Ascending aorta (tissue), 2 donors: ENCODE results near the gene APC. TPM values are rescaled to one million over a fixed set of nuclear protein-coding genes. Genes with fewer than 3 reads are reported as not detected.
"Not testable (repeated sequence)": the region's sequence is repeated elsewhere in the genome, so short reads cannot be mapped to it uniquely, and the experiment has no call there.

ENCODE experiments used
- DNase-seq, 2 donors: peaks; one replicate each; pipeline ENCODE4 v3.0.0-alpha.2; 2019; ENCODE audit warnings: low spot score in 2 of 2
- H3K27ac ChIP-seq, 2 donors: fragments of 200-600 bp; sonication (generic); one replicate each; pipeline ENCODE4 v1.5.1; 2016 to 2017; ENCODE audit warnings: mild to moderate bottlenecking in 1 of 2
- H3K27me3 ChIP-seq: fragments of 200-600 bp; sonication (generic); one replicate; pipeline ENCODE4 v1.5.1; 2017
- H3K36me3 ChIP-seq, 2 donors: fragments of 200-600 bp; sonication (generic); one replicate each; pipeline ENCODE4 v1.5.1; 2016
- H3K4me1 ChIP-seq, 2 donors: fragments of 200-600 bp; sonication (generic); one replicate each; pipeline ENCODE4 v1.5.1; 2016 to 2017; ENCODE audit warnings: mild to moderate bottlenecking in 1 of 2
- H3K4me3 ChIP-seq, 2 donors: fragments of 200-600 bp; sonication (generic); one replicate each; pipeline ENCODE4 v1.5.1; 2016 to 2017; ENCODE audit warnings: mild to moderate bottlenecking in 1 of 2
- H3K9me3 ChIP-seq, 2 donors: fragments of 200-600 bp; sonication (generic); one replicate each; pipeline ENCODE4 v1.5.1; 2016
- intact Hi-C: fragments of 100-400 bp; cut with DNase I; formaldehyde crosslinking; loops from one replicate; pipeline ENCODE4 v1.15.1; 2023
- total RNA-seq: library from RNA; depleted of rRNA; stranded (reverse); fragments of >200 nt; gene quantifications from one replicate; pipeline ENCODE4 v1.1.0, GENCODE V29; 2016
- TF ChIP-seq, protein P1 (sequence below), 3 experiments: fragments of 200-600 bp in 2 of 3; fragments of 450-650 bp in 1 of 3; sonication (generic) in 2 of 3; IDR thresholded peaks; one replicate each; pipeline ENCODE4 v1.5.1; 2016 to 2019; ENCODE audit warnings: antibody characterized with exemption in 3 of 3, mild to moderate bottlenecking in 1 of 3, moderate library complexity in 1 of 3

Gene APC
- total RNA-seq, 1 donor from 2014 or later, result 197 TPM

DNA sequence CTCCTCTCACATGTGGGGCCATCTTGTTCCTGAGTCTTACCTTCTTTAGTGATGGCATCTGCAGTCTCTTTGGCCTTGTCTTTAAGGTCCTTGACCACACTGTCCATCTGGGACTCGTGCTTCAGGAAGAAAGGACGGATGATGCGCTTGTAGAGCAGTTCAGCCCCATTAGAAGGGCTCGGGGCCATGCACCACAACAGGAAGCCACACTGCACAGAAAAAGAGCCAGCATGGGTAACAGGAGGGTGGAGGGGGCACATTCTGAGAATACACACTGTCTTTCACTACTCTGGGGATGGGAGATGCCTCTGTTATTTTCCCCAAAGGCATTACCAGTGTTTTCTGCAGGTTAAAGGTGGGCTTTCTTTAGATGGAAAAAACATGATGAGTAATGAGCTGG is 149.3 kb downstream of the APC start:
- DNase-seq, result no peak
- Histone ChIP-seq H3K4me3 (no peak overlapping the region), H3K27ac (no peak overlapping the region), H3K9me3 (no peaks in the 10 kb centered on the region), H3K4me1 (no peaks in the 10 kb centered on the region), H3K27me3 (no peaks in the 10 kb centered on the region), H3K36me3 (peaks cover 41 to 61% of the 10 kb centered on the region in 2 donors)
- TF ChIP-seq, protein P1, sequence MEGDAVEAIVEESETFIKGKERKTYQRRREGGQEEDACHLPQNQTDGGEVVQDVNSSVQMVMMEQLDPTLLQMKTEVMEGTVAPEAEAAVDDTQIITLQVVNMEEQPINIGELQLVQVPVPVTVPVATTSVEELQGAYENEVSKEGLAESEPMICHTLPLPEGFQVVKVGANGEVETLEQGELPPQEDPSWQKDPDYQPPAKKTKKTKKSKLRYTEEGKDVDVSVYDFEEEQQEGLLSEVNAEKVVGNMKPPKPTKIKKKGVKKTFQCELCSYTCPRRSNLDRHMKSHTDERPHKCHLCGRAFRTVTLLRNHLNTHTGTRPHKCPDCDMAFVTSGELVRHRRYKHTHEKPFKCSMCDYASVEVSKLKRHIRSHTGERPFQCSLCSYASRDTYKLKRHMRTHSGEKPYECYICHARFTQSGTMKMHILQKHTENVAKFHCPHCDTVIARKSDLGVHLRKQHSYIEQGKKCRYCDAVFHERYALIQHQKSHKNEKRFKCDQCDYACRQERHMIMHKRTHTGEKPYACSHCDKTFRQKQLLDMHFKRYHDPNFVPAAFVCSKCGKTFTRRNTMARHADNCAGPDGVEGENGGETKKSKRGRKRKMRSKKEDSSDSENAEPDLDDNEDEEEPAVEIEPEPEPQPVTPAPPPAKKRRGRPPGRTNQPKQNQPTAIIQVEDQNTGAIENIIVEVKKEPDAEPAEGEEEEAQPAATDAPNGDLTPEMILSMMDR (IDR thresholded peaks at IDR 0.05), result no peak
- intact Hi-C loops, result no loop called here

DNA sequence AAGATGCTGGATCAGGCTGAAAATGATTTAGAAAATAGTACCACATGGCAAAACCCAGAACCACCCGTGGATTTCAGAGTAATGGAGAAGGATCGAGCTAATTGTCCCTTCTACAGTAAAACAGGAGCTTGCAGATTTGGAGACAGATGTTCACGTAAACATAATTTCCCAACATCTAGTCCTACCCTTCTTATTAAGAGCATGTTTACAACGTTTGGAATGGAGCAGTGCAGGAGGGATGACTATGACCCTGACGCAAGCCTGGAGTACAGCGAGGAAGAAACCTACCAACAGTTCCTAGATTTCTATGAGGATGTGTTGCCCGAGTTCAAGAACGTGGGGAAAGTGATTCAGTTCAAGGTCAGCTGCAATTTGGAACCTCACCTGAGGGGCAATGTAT is 154.4 kb downstream of the APC start:
- H3K9me3 ChIP-seq, intact Hi-C loops, H3K27me3 ChIP-seq, H3K4me1 ChIP-seq, H3K4me3 ChIP-seq, H3K27ac ChIP-seq, DNase-seq: not testable (repeated sequence)
- H3K36me3 ChIP-seq, result peaks cover 13 to 39% of the 10 kb centered on the region in 2 donors

GRCh38 chr5:112892776-112893175 is 155.1 kb downstream of the APC start:
- Histone ChIP-seq H3K4me1 (no peaks in the 10 kb centered on the region), H3K4me3 (no peak overlapping the region), H3K27me3 (no peaks in the 10 kb centered on the region), H3K36me3 (peaks cover 16 to 43% of the 10 kb centered on the region in 2 donors), H3K9me3 (no peaks in the 10 kb centered on the region), H3K27ac (no peak overlapping the region)
- intact Hi-C loops, result no loop called here
- TF ChIP-seq, protein P1 (IDR thresholded peaks at IDR 0.05), result no peak
- DNase-seq, result no peak

DNA sequence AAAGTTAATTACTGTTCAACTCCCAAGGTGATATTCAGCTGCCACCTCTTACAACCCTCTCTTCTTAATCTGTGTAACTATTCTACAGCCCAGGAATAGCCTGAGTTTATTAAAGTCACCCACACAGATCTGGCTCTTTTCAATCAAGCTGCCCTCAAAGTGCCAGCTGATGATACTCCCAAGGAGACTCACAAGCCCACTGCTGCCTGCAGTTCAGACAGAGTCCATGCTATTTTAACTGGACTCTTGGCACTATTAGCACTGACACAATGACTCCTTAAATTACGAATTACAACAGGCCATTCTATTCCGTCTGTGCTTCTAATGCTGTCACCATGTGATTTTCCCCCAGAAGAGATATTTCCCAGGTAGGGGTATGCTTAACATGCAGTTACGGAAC is 158.0 kb downstream of the APC start:
- Histone ChIP-seq H3K27me3 (no peaks in the 10 kb centered on the region), H3K36me3 (peaks cover 24 to 62% of the 10 kb centered on the region in 2 donors), H3K9me3 (no peaks in the 10 kb centered on the region), H3K4me1 (no peaks in the 10 kb centered on the region), H3K27ac (no peak overlapping the region), H3K4me3 (no peak overlapping the region)
- DNase-seq, result no peak
- TF ChIP-seq, protein P1 (IDR thresholded peaks at IDR 0.05), result no peak
- intact Hi-C loops, result no loop called here

Other genes starting within 250 kb of the APC start
- gene SRP19, start 123.4 kb downstream of the APC start, total RNA-seq, result 76.6 TPM
- gene REEP5, start 184.3 kb downstream of the APC start, total RNA-seq, result 49.7 TPM
- gene DCP2, start 238.9 kb downstream of the APC start, total RNA-seq, result 24.6 TPM